Neural cell (in vitro differentiated cells): Measurements from ENCODE around the gene REC8. TPM values are rescaled to one million over a fixed set of nuclear protein-coding genes. Genes with fewer than 3 reads are reported as not detected.

Experiments
- H2AFZ ChIP-seq: fragments of 200-600, 300-800 bp; sonication (generic), shearing (Covaris generic); 2 replicates; pipeline ENCODE4 v1.6.0; 2014; ENCODE audit warnings: low read depth, mild to moderate bottlenecking, antibody characterized with exemption, low read length, moderate library complexity
- H3F3A ChIP-seq: fragments of 200-600 bp; shearing (Covaris generic); 2 replicates; pipeline ENCODE4 v1.6.1; 2016; ENCODE audit warnings: mild to moderate bottlenecking, moderate library complexity, mixed read lengths, antibody characterized with exemption, low read length; ENCODE audit not compliant: insufficient read depth, poor library complexity, severe bottlenecking
- H3K27ac ChIP-seq: fragments of 200-600, 300-800 bp; sonication (generic), shearing (Covaris generic); 2 replicates; pipeline ENCODE4 v1.5.1; 2014; ENCODE audit warnings: mild to moderate bottlenecking, low read length, moderate library complexity
- H3K27me3 ChIP-seq: fragments of 300-800, 200-600 bp; sonication (generic), shearing (Covaris generic); 2 replicates; pipeline ENCODE4 v1.6.0; 2014; ENCODE audit warnings: mild to moderate bottlenecking, low read depth, low read length, moderate library complexity; ENCODE audit not compliant: insufficient read depth
- H3K36me3 ChIP-seq: fragments of 300-800, 200-600 bp; sonication (generic), shearing (Covaris generic); 2 replicates; pipeline ENCODE4 v1.5.1; 2014; ENCODE audit warnings: mild to moderate bottlenecking, antibody characterized with exemption, low read length, moderate library complexity; ENCODE audit not compliant: insufficient read depth
- H3K4me2 ChIP-seq: fragments of 300-800, 200-600 bp; sonication (generic), shearing (Covaris generic); 2 replicates; pipeline ENCODE4 v1.6.0; 2014; ENCODE audit warnings: mild to moderate bottlenecking, low read length
- H3K4me3 ChIP-seq: fragments of 300-800, 200-600 bp; sonication (generic), shearing (Covaris generic); 2 replicates; pipeline ENCODE4 v1.5.1; 2014; ENCODE audit warnings: mild to moderate bottlenecking, low read length, moderate library complexity
- H3K79me2 ChIP-seq: fragments of 200-600 bp; shearing (Covaris generic); replicated peaks from 2 replicates; pipeline ENCODE4 v1.6.0; 2014; ENCODE audit warnings: mild to moderate bottlenecking, low read length, moderate library complexity; ENCODE audit not compliant: insufficient read depth
- H3K9ac ChIP-seq: fragments of 300-800, 200-600 bp; sonication (generic), shearing (Covaris generic); 2 replicates; pipeline ENCODE4 v1.6.1; 2016; ENCODE audit warnings: mild to moderate bottlenecking, low read length, mixed read lengths
- H3K9me2 ChIP-seq: fragments of 200-600 bp; shearing (Covaris generic); 2 replicates; pipeline ENCODE4 v1.6.1; 2016; ENCODE audit warnings: mild to moderate bottlenecking, low read length, mixed read lengths; ENCODE audit not compliant: insufficient read depth
- H3K9me3 ChIP-seq: fragments of 200-600, 300-800 bp; sonication (generic), shearing (Covaris generic); 2 replicates; pipeline ENCODE4 v1.6.1; 2016; ENCODE audit warnings: mild to moderate bottlenecking, mixed run types, low read length, moderate library complexity, mixed read lengths
- H4K20me1 ChIP-seq: fragments of 200-600 bp; shearing (Covaris generic); 2 replicates; pipeline ENCODE4 v1.6.1; 2016; ENCODE audit warnings: mild to moderate bottlenecking, mixed run types; ENCODE audit not compliant: insufficient read depth
- CTCF ChIP-seq: fragments of 450-650 bp; IDR thresholded peaks from 2 replicates; pipeline ENCODE4 v1.5.1; 2014; ENCODE audit warnings: antibody characterized with exemption, mild to moderate bottlenecking, moderate library complexity; ENCODE audit not compliant: poor library complexity, severe bottlenecking
- EP300 ChIP-seq: fragments of 450-650 bp; conservative IDR thresholded peaks from 2 replicates; pipeline ENCODE4 v1.6.1; 2014; ENCODE audit warnings: antibody characterized with exemption, mild to moderate bottlenecking, moderate library complexity; ENCODE audit not compliant: poor library complexity, severe bottlenecking
- EZH2 ChIP-seq: fragments of 200-600, 300-800 bp; shearing (Covaris generic), sonication (generic); IDR thresholded peaks from 2 replicates; pipeline ENCODE4 v1.6.1; 2014; ENCODE audit warnings: antibody characterized with exemption, low read length, borderline replicate concordance, mild to moderate bottlenecking; ENCODE audit not compliant: insufficient read depth, poor library complexity, severe bottlenecking
- MXI1 ChIP-seq: fragments of 450-650 bp; conservative IDR thresholded peaks from 2 replicates; pipeline ENCODE4 v1.6.1; 2014; ENCODE audit warnings: antibody characterized with exemption, mild to moderate bottlenecking; ENCODE audit not compliant: poor library complexity, severe bottlenecking
- POLR2AphosphoS5 ChIP-seq: IDR thresholded peaks from 2 replicates; pipeline ENCODE4 v1.6.1; 2012
- RAD21 ChIP-seq: fragments of 450-650 bp; conservative IDR thresholded peaks from 2 replicates; pipeline ENCODE4 v1.6.1; 2014; ENCODE audit warnings: antibody characterized with exemption, mild to moderate bottlenecking, moderate library complexity
- REST ChIP-seq: IDR thresholded peaks from 2 replicates; pipeline ENCODE4 v1.6.1; 2012; ENCODE audit warnings: borderline replicate concordance
- SMC3 ChIP-seq: fragments of 450-650 bp; conservative IDR thresholded peaks from 2 replicates; pipeline ENCODE4 v1.6.1; 2014; ENCODE audit warnings: antibody characterized with exemption, mild to moderate bottlenecking, moderate library complexity; ENCODE audit not compliant: poor library complexity
- TAF1 ChIP-seq: IDR thresholded peaks from 2 replicates; pipeline ENCODE4 v1.6.1; 2012; ENCODE audit warnings: low read depth
- polyA plus RNA-seq: library from polyadenylated mRNA; depleted of rRNA; stranded (reverse); fragments of >200 nt; gene quantifications from 2 replicates; pipeline ENCODE4 v1.2.3, GENCODE V29; 2014

The REC8 gene
- polyA plus RNA-seq, 1 donor from 2014 or later = 18.5 TPM

- H3K27me3 ChIP-seq = no peaks in the 10 kb centered on the region
- H3F3A ChIP-seq = no peaks in the 10 kb centered on the region
- peak overlapping the region; percentile 92 for H3K27ac ChIP-seq
- H3K4me3 ChIP-seq = peak overlapping the region; percentile 92
- H4K20me1 ChIP-seq = no peaks in the 10 kb centered on the region
- H3K4me2 ChIP-seq = peak overlapping the region; percentile 76
- TF ChIP-seq REST = no peak
- TF ChIP-seq CTCF = no peak
- no peak for TF ChIP-seq TAF1
- TF ChIP-seq SMC3 = no peak
- TF ChIP-seq EP300 = no peak
- no peak for TF ChIP-seq RAD21
- no peak for TF ChIP-seq POLR2AphosphoS5
- no peak for TF ChIP-seq EZH2
- TF ChIP-seq MXI1 = no peak
- peak overlapping the region; percentile 93 for H3K9ac ChIP-seq
- H3K36me3 ChIP-seq = no peaks in the 10 kb centered on the region
- peak overlapping the region; percentile 73 for H2AFZ ChIP-seq
- no peaks in the 10 kb centered on the region for H3K9me3 ChIP-seq
- H3K9me2 ChIP-seq = no peaks in the 10 kb centered on the region
- H3K79me2 ChIP-seq = peaks cover 3% of the 10 kb centered on the region
Observed at GRCh38 chr14:24194873-24195185, 22.9 kb downstream of the REC8 start.

GRCh38 chr14:24195186-24196070, 23.5 kb downstream of the REC8 start, which contains the start of gene TM9SF1:
TSS of gene TM9SF1 (minus strand) at chr14:24195441. CDS start at chr14:24195019, 422 bp downstream.
- peak within 1 kb of the TSS; percentile 76 for H3K4me2 ChIP-seq
- H2AFZ ChIP-seq = peak within 1 kb of the TSS; percentile 73
- H3K27ac ChIP-seq = peak within 1 kb of the TSS; percentile 92
- no peaks in the 10 kb centered on the region for H3K9me3 ChIP-seq
- H3K9ac ChIP-seq = peak within 1 kb of the TSS; percentile 93
- peak; percentile 38 for TF ChIP-seq SMC3
- peak; percentile 70 for TF ChIP-seq TAF1
- TF ChIP-seq EZH2 = no peak
- TF ChIP-seq CTCF = no peak
- peak; percentile 57 for TF ChIP-seq EP300
- TF ChIP-seq REST = peak; percentile 12
- TF ChIP-seq RAD21 = no peak
- peak; percentile 71 for TF ChIP-seq MXI1
- TF ChIP-seq POLR2AphosphoS5 = peak; percentile 77
- H3K4me3 ChIP-seq = peak within 1 kb of the TSS; percentile 92
- H4K20me1 ChIP-seq = no peaks in the 10 kb centered on the region
- H3K79me2 ChIP-seq = peaks cover 3% of the 10 kb centered on the region
- H3K27me3 ChIP-seq = no peaks in the 10 kb centered on the region
- H3K9me2 ChIP-seq = no peaks in the 10 kb centered on the region
- H3K36me3 ChIP-seq = no peaks in the 10 kb centered on the region
- no peaks in the 10 kb centered on the region for H3F3A ChIP-seq
